AG10803 (cell line): Measurements from ENCODE around the gene ITGA2.

Experiments
- DNase-seq: peaks from one replicate; pipeline ENCODE4 v3.0.0; 2010; ENCODE audit warnings: low read depth
- H3K4me3 ChIP-seq: 2 replicates; pipeline ENCODE4 v1.5.1; 2011; ENCODE audit warnings: mild to moderate bottlenecking, low read length, control low read depth
- TF ChIP-seq, protein P1 (sequence below): conservative IDR thresholded peaks from 2 replicates; pipeline ENCODE4 v1.5.1; 2011; ENCODE audit warnings: mild to moderate bottlenecking, low read length, control low read depth, inconsistent platforms

Gene ITGA2

GRCh38 chr5:52997424-52997823 is 8.3 kb downstream of the ITGA2 start:
- H3K4me3 ChIP-seq: no peak overlapping the region
- no peak for DNase-seq
- TF ChIP-seq, protein P1, sequence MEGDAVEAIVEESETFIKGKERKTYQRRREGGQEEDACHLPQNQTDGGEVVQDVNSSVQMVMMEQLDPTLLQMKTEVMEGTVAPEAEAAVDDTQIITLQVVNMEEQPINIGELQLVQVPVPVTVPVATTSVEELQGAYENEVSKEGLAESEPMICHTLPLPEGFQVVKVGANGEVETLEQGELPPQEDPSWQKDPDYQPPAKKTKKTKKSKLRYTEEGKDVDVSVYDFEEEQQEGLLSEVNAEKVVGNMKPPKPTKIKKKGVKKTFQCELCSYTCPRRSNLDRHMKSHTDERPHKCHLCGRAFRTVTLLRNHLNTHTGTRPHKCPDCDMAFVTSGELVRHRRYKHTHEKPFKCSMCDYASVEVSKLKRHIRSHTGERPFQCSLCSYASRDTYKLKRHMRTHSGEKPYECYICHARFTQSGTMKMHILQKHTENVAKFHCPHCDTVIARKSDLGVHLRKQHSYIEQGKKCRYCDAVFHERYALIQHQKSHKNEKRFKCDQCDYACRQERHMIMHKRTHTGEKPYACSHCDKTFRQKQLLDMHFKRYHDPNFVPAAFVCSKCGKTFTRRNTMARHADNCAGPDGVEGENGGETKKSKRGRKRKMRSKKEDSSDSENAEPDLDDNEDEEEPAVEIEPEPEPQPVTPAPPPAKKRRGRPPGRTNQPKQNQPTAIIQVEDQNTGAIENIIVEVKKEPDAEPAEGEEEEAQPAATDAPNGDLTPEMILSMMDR: no peak

- no peak overlapping the region for H3K4me3 ChIP-seq
- no peak for DNase-seq
- TF ChIP-seq, protein P1: no peak
These were observed 9.6 kb downstream of the ITGA2 start for GRCh38 chr5:52998552-52999313.

DNA sequence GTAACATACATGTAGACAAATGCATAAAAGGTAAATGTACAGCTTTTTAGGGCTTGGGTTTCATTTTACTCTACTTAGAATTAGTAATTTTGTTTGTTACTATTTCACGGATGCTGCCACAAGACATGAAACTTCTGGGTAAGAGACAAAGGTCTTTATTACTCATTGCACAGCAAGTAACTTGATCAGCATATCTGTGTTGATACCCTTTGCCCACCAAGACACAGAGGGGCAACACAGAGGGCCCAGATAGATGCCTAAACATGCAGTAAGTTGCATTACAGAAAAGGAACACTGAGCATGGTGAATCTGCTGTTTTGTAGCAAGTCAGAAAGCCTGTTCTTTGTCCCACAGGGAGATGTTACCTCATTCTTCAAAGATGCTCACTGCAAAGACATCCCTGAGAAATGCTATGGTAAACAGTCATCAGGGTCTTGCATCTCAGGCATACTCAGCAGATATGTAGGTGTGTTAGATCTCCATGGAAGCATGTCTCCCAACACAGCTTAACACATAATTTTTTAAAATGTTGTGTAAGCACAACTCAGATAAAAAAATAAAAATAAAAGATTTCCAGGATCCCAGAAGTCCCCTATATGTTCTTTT is 10.3 kb downstream of the ITGA2 start:
- peak; percentile 77 for DNase-seq
- no peak overlapping the region for H3K4me3 ChIP-seq
- TF ChIP-seq, protein P1: no peak

DNA sequence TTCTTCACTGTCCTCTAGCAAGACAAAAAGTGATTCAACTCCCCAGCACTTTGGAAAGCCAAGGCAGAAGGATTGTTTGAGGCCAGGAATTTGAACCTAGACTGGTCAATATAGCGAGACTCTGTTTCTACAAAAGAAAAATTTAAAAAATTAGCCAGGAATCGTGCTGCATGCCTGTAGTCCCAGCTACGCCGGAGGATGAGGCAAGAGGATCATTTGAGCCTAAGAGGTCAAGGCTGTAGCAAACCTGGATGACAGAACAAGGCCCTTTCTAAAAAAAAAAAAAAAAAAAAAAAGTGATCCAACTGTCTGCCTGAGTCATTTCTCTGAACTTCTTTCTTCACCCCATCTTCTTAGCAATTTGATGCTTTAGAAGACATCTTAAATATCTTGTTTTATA is 12.4 kb downstream of the ITGA2 start:
- TF ChIP-seq, protein P1: no peak
- no peak overlapping the region for H3K4me3 ChIP-seq
- DNase-seq: no peak

- DNase-seq: no peak
- H3K4me3 ChIP-seq: no peak overlapping the region
- TF ChIP-seq, protein P1: no peak
These were observed 13.3 kb downstream of the ITGA2 start for GRCh38 chr5:53002491-53002890.

DNA sequence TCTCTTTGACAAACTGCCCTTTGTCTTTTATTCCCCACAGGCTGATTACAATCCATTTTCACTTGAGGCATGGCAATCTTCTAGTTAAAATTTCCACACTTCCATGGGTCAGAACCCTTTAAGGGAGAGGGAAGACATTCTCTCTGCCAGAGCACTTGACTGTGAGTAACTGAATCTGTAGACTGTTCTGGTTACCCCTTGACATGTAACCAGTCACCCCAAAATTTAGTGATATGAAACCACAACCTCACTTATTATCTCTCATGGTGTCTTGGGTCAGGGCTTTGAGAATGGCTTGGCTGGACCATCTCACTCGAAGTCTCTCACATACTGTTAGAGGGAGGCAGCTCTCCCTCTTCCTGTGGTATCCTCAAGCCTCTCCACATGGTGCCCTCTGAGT is 14.0 kb downstream of the ITGA2 start:
- no peak overlapping the region for H3K4me3 ChIP-seq
- TF ChIP-seq, protein P1: no peak
- no peak for DNase-seq
